GM19395 (cell line): ENCODE data around the gene RNU6-9.
"Not testable (repeated sequence)": the region's sequence is repeated elsewhere in the genome, so short reads cannot be mapped to it uniquely, and the experiment has no call there.

Source experiments
- ATAC-seq: cut with Tn5 transposase; IDR thresholded peaks from one replicate; pipeline ENCODE4 v1.9.1; 2021; ENCODE audit warnings: mild to moderate bottlenecking, moderate library complexity; ENCODE audit not compliant: unreplicated experiment

RNU6-9 gene

GRCh38 chr19:892894-893689 lies at the start of gene RNU6-9, which contains the start of gene MED16:
TSS of gene RNU6-9 (plus strand) at chr19:893484.
TSS of gene MED16 (minus strand) at chr19:893187. CDS start at chr19:891131, 2,056 bp downstream.
- ATAC-seq: peak; percentile 79

- no peak for ATAC-seq
Observed at GRCh38 chr19:843836-844545, 49.3 kb upstream of the RNU6-9 start.

- no peak for ATAC-seq
Observed at GRCh38 chr19:844546-844971, 48.7 kb upstream of the RNU6-9 start.

GRCh38 chr19:845707-846521 lies 47.4 kb upstream of the RNU6-9 start:
- no peak for ATAC-seq

GRCh38 chr19:848386-848921 lies 44.8 kb upstream of the RNU6-9 start:
- ATAC-seq: no peak

- ATAC-seq: not testable (repeated sequence)
Observed at GRCh38 chr19:849195-849594, 44.1 kb upstream of the RNU6-9 start.

- no peak for ATAC-seq
Observed at GRCh38 chr19:850221-850978, 42.9 kb upstream of the RNU6-9 start.

GRCh38 chr19:850979-851335 lies 42.3 kb upstream of the RNU6-9 start:
- no peak for ATAC-seq

- ATAC-seq: no peak
Observed at GRCh38 chr19:852136-853013, 40.9 kb upstream of the RNU6-9 start, which contains the start of gene ELANE. TSS of gene ELANE (plus strand) at chr19:852303. CDS start at chr19:852329, 26 bp downstream.

- ATAC-seq: no peak
Observed at GRCh38 chr19:853014-853585, 40.2 kb upstream of the RNU6-9 start.

GRCh38 chr19:853614-854220 lies 39.6 kb upstream of the RNU6-9 start:
- ATAC-seq: not testable (repeated sequence)

GRCh38 chr19:854549-854948 lies 38.7 kb upstream of the RNU6-9 start:
- ATAC-seq: no peak

GRCh38 chr19:855142-855541 lies 38.1 kb upstream of the RNU6-9 start:
- ATAC-seq: no peak

- ATAC-seq: no peak
Observed at GRCh38 chr19:855566-856120, 37.6 kb upstream of the RNU6-9 start.

GRCh38 chr19:858284-858683 lies 35.0 kb upstream of the RNU6-9 start:
- no peak for ATAC-seq

- no peak for ATAC-seq
Observed at GRCh38 chr19:858868-859843, 34.1 kb upstream of the RNU6-9 start, which contains the start of gene CFD. TSS of gene CFD (plus strand) at chr19:859664. CDS start at chr19:859690, 26 bp downstream.
